ENCODE measurements around the gene SLCO2B1.

The SLCO2B1 gene

GRCh38 chr11:75161506-75162095 lies 10.7 kb downstream of the SLCO2B1 start:
- DNase-seq (ENCODE audit: low read depth in 2 of 2), result no peak

- DNase-seq (ENCODE audit: low read depth in 2 of 2), result no peak
Observed at GRCh38 chr11:75162954-75163353, 12.0 kb downstream of the SLCO2B1 start.

GRCh38 chr11:75163921-75164849 lies 13.3 kb downstream of the SLCO2B1 start:
- no peak for DNase-seq (ENCODE audit: low read depth in 2 of 2)

GRCh38 chr11:75165721-75166120 lies 14.8 kb downstream of the SLCO2B1 start:
- DNase-seq (ENCODE audit: low read depth in 2 of 2), result no peak

- no peak for DNase-seq (ENCODE audit: low read depth in 2 of 2)
Observed at GRCh38 chr11:75166791-75167190, 15.9 kb downstream of the SLCO2B1 start.

GRCh38 chr11:75167617-75168016 lies 16.7 kb downstream of the SLCO2B1 start:
- no peak for DNase-seq (ENCODE audit: low read depth in 2 of 2)

GRCh38 chr11:75169101-75169885 lies 18.4 kb downstream of the SLCO2B1 start:
- DNase-seq (ENCODE audit: low read depth in 2 of 2), result no peak

GRCh38 chr11:75170516-75171201 lies 19.8 kb downstream of the SLCO2B1 start:
- no peak for DNase-seq (ENCODE audit: low read depth in 2 of 2)

- DNase-seq (ENCODE audit: low read depth in 2 of 2), result no peak
Observed at GRCh38 chr11:75173336-75173735, 22.4 kb downstream of the SLCO2B1 start.

GRCh38 chr11:75174781-75175370 lies 24.0 kb downstream of the SLCO2B1 start:
- no peak for DNase-seq (ENCODE audit: low read depth in 2 of 2)

- DNase-seq (ENCODE audit: low read depth in 2 of 2), result no peak
Observed at GRCh38 chr11:75182664-75183063, 31.8 kb downstream of the SLCO2B1 start.

GRCh38 chr11:75184051-75184450 lies 33.1 kb downstream of the SLCO2B1 start:
- no peak for DNase-seq (ENCODE audit: low read depth in 2 of 2)

GRCh38 chr11:75184757-75185425 lies 34.0 kb downstream of the SLCO2B1 start:
- no peak for DNase-seq (ENCODE audit: low read depth in 2 of 2)

GRCh38 chr11:75185866-75186265 lies 35.0 kb downstream of the SLCO2B1 start:
- no peak for DNase-seq (ENCODE audit: low read depth in 2 of 2)

GRCh38 chr11:75186999-75187398 lies 36.1 kb downstream of the SLCO2B1 start:
- no peak for DNase-seq (ENCODE audit: low read depth in 2 of 2)

- no peak for DNase-seq (ENCODE audit: low read depth in 2 of 2)
Observed at GRCh38 chr11:75188671-75189070, 37.8 kb downstream of the SLCO2B1 start.

- DNase-seq (ENCODE audit: low read depth in 2 of 2), result no peak
Observed at GRCh38 chr11:75189108-75189507, 38.2 kb downstream of the SLCO2B1 start.

- DNase-seq (ENCODE audit: low read depth in 2 of 2), result no peak
Observed at GRCh38 chr11:75189911-75190310, 39.0 kb downstream of the SLCO2B1 start.

- DNase-seq (ENCODE audit: low read depth in 2 of 2), result no peak
Observed at GRCh38 chr11:75190652-75191329, 39.9 kb downstream of the SLCO2B1 start.

GRCh38 chr11:75191330-75191717 lies 40.4 kb downstream of the SLCO2B1 start:
- DNase-seq (ENCODE audit: low read depth in 2 of 2), result no peak

Measured in stimulated activated CD4-positive, alpha-beta T cell treated with anti-CD3 and anti-CD28 coated beads, Interleukin-12 subunit alpha, Interleukin-12 subunit beta, amount 100 ng/mL, for 24 hours (primary cell).